ENCODE measurements around the gene RPL37.
"Not testable (repeated sequence)": the region's sequence is repeated elsewhere in the genome, so short reads cannot be mapped to it uniquely, and the experiment has no call there.

- TF ChIP-seq CTCF (IDR thresholded peaks at IDR 0.05; ENCODE audit: insufficient read depth, low read depth, low read length); EZH2 (IDR thresholded peaks at IDR 0.05; ENCODE audit: insufficient read depth, low read length): not testable (repeated sequence)
These were observed 37.2 kb upstream of the RPL37 start for GRCh38 chr5:40872253-40872652.
